H1 (cell line): Measurements from ENCODE around the gene MRPL28. TPM values are rescaled to one million over a fixed set of nuclear protein-coding genes. Genes with fewer than 3 reads are reported as not detected.

ENCODE experiments used
- CTCF ChIA-PET: fragments of 300-600 bp; sonication (Branson Sonifier 250); formaldehyde crosslinking; loops from one replicate; lab custom pipeline; 2021; ENCODE audit not compliant: partially characterized antibody; lab: Charles Lee
- POLR2A ChIA-PET: fragments of 300-600 bp; sonication (Branson Sonifier 250); formaldehyde crosslinking; loops from one replicate; lab custom pipeline; 2021; ENCODE audit warnings: inconsistent platforms; ENCODE audit not compliant: partially characterized antibody; lab: Charles Lee
- DNase-seq, 2 experiments: peaks; one replicate each; pipeline versions ENCODE4 v3.0.0 to v3.0.0-alpha.2; 2010 to 2022; ENCODE audit warnings: low spot score in 2 of 2, low read depth in 1 of 2, mixed read lengths in 1 of 2
- FAIRE-seq: peaks from 2 replicates; lab custom pipeline; 2011; peaks lifted over from hg19 to GRCh38; lab: Jason Lieb, UNC
- H2AFZ ChIP-seq: 2 replicates; pipeline ENCODE4 v1.8.1; 2012; ENCODE audit warnings: low read length, inconsistent platforms
- H2AK5ac ChIP-seq: 2 replicates; pipeline ENCODE4 v1.6.1; 2013; ENCODE audit warnings: low read depth, low read length
- H2BK120ac ChIP-seq: replicated peaks from 2 replicates; pipeline ENCODE3; 2013; ENCODE audit warnings: low read depth, low read length, inconsistent platforms
- H2BK12ac ChIP-seq: 2 replicates; pipeline ENCODE4 v1.6.1; 2013; ENCODE audit warnings: low read depth, low read length
- H2BK15ac ChIP-seq: 2 replicates; pipeline ENCODE4 v1.6.1; 2013; ENCODE audit warnings: low read length
- H2BK20ac ChIP-seq: 2 replicates; pipeline ENCODE4 v1.6.1; 2013; ENCODE audit warnings: low read length
- H2BK5ac ChIP-seq: 2 replicates; pipeline ENCODE4 v1.6.1; 2013; ENCODE audit warnings: low read depth, low read length
- H3K14ac ChIP-seq: 2 replicates; pipeline ENCODE4 v1.6.1; 2013; ENCODE audit warnings: inconsistent platforms; ENCODE audit not compliant: insufficient read length
- H3K18ac ChIP-seq: 2 replicates; pipeline ENCODE4 v1.6.1; 2013; ENCODE audit warnings: low read length; ENCODE audit errors: extremely low read depth
- H3K23ac ChIP-seq: 2 replicates; pipeline ENCODE4 v1.6.1; 2013; ENCODE audit warnings: inconsistent platforms; ENCODE audit not compliant: insufficient read length
- H3K23me2 ChIP-seq: 2 replicates; pipeline ENCODE4 v1.6.1; 2013; ENCODE audit warnings: low read depth, low read length
- H3K27ac ChIP-seq: 2 replicates; pipeline ENCODE4 v1.6.1; 2011; ENCODE audit warnings: low read depth, low read length, inconsistent platforms
- H3K27me3 ChIP-seq, 4 experiments: replicated peaks in 1 of 4; 1 replicate in 1 of 4; 2 replicates in 3 of 4; pipeline versions ENCODE4 v1.6.1 to v1.8.1; 2011 to 2013; ENCODE audit warnings: low read length in 3 of 4, mild to moderate bottlenecking in 3 of 4, inconsistent platforms in 2 of 4, mixed read lengths in 2 of 4, moderate library complexity in 1 of 4; ENCODE audit not compliant: control insufficient read depth in 3 of 4, insufficient read depth in 3 of 4; ENCODE audit errors: extremely low read depth in 1 of 4
- H3K36me3 ChIP-seq, 4 experiments: 2 replicates each; pipeline versions ENCODE4 v1.6.1 to v1.8.1; 2011 to 2013; ENCODE audit warnings: mild to moderate bottlenecking in 4 of 4, low read length in 3 of 4, moderate library complexity in 2 of 4, control low read depth in 1 of 4, inconsistent platforms in 1 of 4; ENCODE audit not compliant: insufficient read depth in 4 of 4, control insufficient read depth in 2 of 4
- H3K4ac ChIP-seq: replicated peaks from 2 replicates; pipeline ENCODE3; 2013; ENCODE audit warnings: low read length, low read depth, mixed read lengths, inconsistent platforms; ENCODE audit not compliant: insufficient read length
- H3K4me1 ChIP-seq, 4 experiments: replicated peaks in 1 of 4; 1 replicate in 1 of 4; 2 replicates in 3 of 4; pipeline versions ENCODE4 v1.6.1 to v1.8.1; 2011 to 2013; ENCODE audit warnings: low read length in 3 of 4, inconsistent platforms in 2 of 4, mixed read lengths in 1 of 4; ENCODE audit not compliant: insufficient read depth in 4 of 4, control insufficient read depth in 3 of 4
- H3K4me2 ChIP-seq, 2 experiments: 2 replicates each; pipeline versions ENCODE4 v1.6.1 to v1.8.1; 2011 to 2013; ENCODE audit warnings: low read depth in 2 of 2, low read length in 2 of 2, control low read depth in 1 of 2, inconsistent platforms in 1 of 2, mild to moderate bottlenecking in 1 of 2; ENCODE audit not compliant: insufficient read depth in 1 of 2
- H3K4me3 ChIP-seq, 4 experiments: fragments of 200-600, 300-600 bp in 1 of 4; sonication (generic), shearing (Covaris generic), sonication (Bioruptor Twin) in 1 of 4; 2 replicates each; pipeline versions ENCODE4 v1.5.1 to v1.8.1; 2011 to 2016; ENCODE audit warnings: low read length in 4 of 4, low read depth in 3 of 4, control low read depth in 2 of 4, inconsistent platforms in 2 of 4, mild to moderate bottlenecking in 2 of 4, mixed read lengths in 1 of 4, moderate library complexity in 1 of 4; ENCODE audit not compliant: insufficient read depth in 2 of 4; ENCODE audit errors: extremely low read depth in 1 of 4
- H3K56ac ChIP-seq: replicated peaks from 2 replicates; pipeline ENCODE3; 2013; ENCODE audit warnings: low read depth, mild to moderate bottlenecking, mixed read lengths, low read length, inconsistent platforms; ENCODE audit not compliant: insufficient read length
- H3K79me1 ChIP-seq: 2 replicates; pipeline ENCODE4 v1.6.1; 2013; ENCODE audit warnings: low read depth, low read length, control low read depth
- H3K79me2 ChIP-seq, 2 experiments: 2 replicates each; pipeline versions ENCODE4 v1.6.1 to v1.8.1; 2012 to 2013; ENCODE audit warnings: low read length in 2 of 2, mild to moderate bottlenecking in 2 of 2, inconsistent platforms in 1 of 2; ENCODE audit not compliant: insufficient read depth in 2 of 2, control insufficient read depth in 1 of 2
- H3K9ac ChIP-seq, 4 experiments: replicated peaks in 1 of 4; 1 replicate in 1 of 4; 2 replicates in 3 of 4; pipeline versions ENCODE4 v1.6.1 to v1.8.1; 2011 to 2013; ENCODE audit warnings: low read depth in 3 of 4, low read length in 3 of 4, control low read depth in 2 of 4, mild to moderate bottlenecking in 2 of 4, moderate library complexity in 2 of 4, inconsistent platforms in 1 of 4; ENCODE audit errors: extremely low read depth in 1 of 4
- H3K9me3 ChIP-seq, 2 experiments: 2 replicates each; pipeline versions ENCODE4 v1.6.1 to v1.8.1; 2012 to 2013; ENCODE audit warnings: mild to moderate bottlenecking in 2 of 2, moderate library complexity in 2 of 2, control low read depth in 1 of 2, inconsistent platforms in 1 of 2, low read depth in 1 of 2, low read length in 1 of 2, mixed read lengths in 1 of 2; ENCODE audit not compliant: insufficient read depth in 2 of 2
- H4K20me1 ChIP-seq, 2 experiments: replicated peaks in 1 of 2; 2 replicates each; pipeline versions ENCODE3 to v1.8.1; 2011 to 2013; ENCODE audit warnings: inconsistent platforms in 2 of 2, low read length in 2 of 2, mild to moderate bottlenecking in 1 of 2; ENCODE audit not compliant: insufficient read depth in 2 of 2, control insufficient read depth in 1 of 2
- H4K5ac ChIP-seq: 2 replicates; pipeline ENCODE4 v1.6.1; 2013; ENCODE audit warnings: low read length, low read depth, mixed read lengths, inconsistent platforms; ENCODE audit not compliant: insufficient read length
- H4K8ac ChIP-seq: 2 replicates; pipeline ENCODE4 v1.8.0; 2013; ENCODE audit warnings: mild to moderate bottlenecking, moderate library complexity, low read length, inconsistent platforms; ENCODE audit not compliant: insufficient read depth; ENCODE audit errors: extremely low read depth
- H4K91ac ChIP-seq: replicated peaks from 2 replicates; pipeline ENCODE3; 2013; ENCODE audit warnings: low read length, mixed read lengths, inconsistent platforms; ENCODE audit not compliant: insufficient read length
- CEBPB ChIP-seq: IDR thresholded peaks from 2 replicates; pipeline ENCODE4 v1.6.1; 2012; ENCODE audit warnings: low read depth, low read length
- EP300 ChIP-seq, 2 experiments: IDR thresholded peaks; 1 replicate in 1 of 2; 2 replicates in 1 of 2; pipeline ENCODE4 v1.6.1; 2011 to 2012; ENCODE audit warnings: low read depth in 2 of 2, low read length in 2 of 2, mild to moderate bottlenecking in 2 of 2, borderline replicate concordance in 1 of 2, inconsistent platforms in 1 of 2, moderate library complexity in 1 of 2
- WGBS, 2 experiments: shearing (Covaris generic) in 1 of 2; methylation state at CpG; one replicate each; pipeline versions ENCODE4 v1.1.6 to v1.1.7; 2013 to 2015; ENCODE audit warnings: low lambda C conversion rate in 2 of 2, mixed read lengths in 2 of 2, inconsistent platforms in 1 of 2, low coverage in 1 of 2, missing lambda C conversion rate in 1 of 2; ENCODE audit not compliant: insufficient replicate concordance in 2 of 2, insufficient coverage in 1 of 2, insufficient read length in 1 of 2; ENCODE audit errors: extremely low coverage in 1 of 2, missing lambda C conversion rate in 1 of 2; 5-methylcytosine and 5-hydroxymethylcytosine counted together
- polyA plus RNA-seq, 7 experiments: library from polyadenylated mRNA; depleted of rRNA in 3 of 7; stranded (reverse) in 5 of 7; unstranded in 2 of 7; fragments of >200 nt in 5 of 7; fragments of 200-250 nt in 2 of 7; gene quantifications; 1 replicate in 5 of 7; 2 replicates in 1 of 7; 4 replicates in 1 of 7; pipeline versions ENCODE4 v1.2.1 to v1.2.3, GENCODE V29; 2011 to 2013; ENCODE audit warnings: missing spikeins in 2 of 7, mixed read lengths in 2 of 7
- total RNA-seq: library from RNA; stranded (reverse); fragmentation: NEBNext Ultra II Directional; extraction: Animal tissue kit (Norgen Biotek cat#: 25700); gene quantifications from 2 replicates; pipeline ENCODE4 v1.2.1, GENCODE V29; 2021

The MRPL28 gene
- total and polyA plus RNA-seq, 2 of the 8 experiments (the other 6 are each of a cell fraction or from before 2014, with no cell fraction given) = 88.9 to 188 TPM

GRCh38 chr16:324451-325334 lies 45.6 kb downstream of the MRPL28 start:
- Histone ChIP-seq H3K9me3 (no peaks in the 10 kb centered on the region), H2BK15ac (no peak overlapping the region), H3K56ac (no peak overlapping the region), H3K27me3 (no peaks in the 10 kb centered on the region), H3K23ac (no peak overlapping the region), H3K14ac (no peak overlapping the region), H3K4me2 (no peak overlapping the region), H2AK5ac (no peak overlapping the region), H2BK12ac (no peak overlapping the region), H4K8ac (no peak overlapping the region; the same call in 1 of the 2 replicates), H2BK5ac (no peak overlapping the region; the same call in 1 of the 2 replicates), H3K27ac (no peak overlapping the region), H3K36me3 (no peaks in the 10 kb centered on the region), H3K79me1 (peaks cover 29% of the 10 kb centered on the region), H3K4ac (no peak overlapping the region), H3K9ac (no peak overlapping the region), H3K79me2 (peaks cover 0 to 71% of the 10 kb centered on the region in 2 experiments; a peak in 3 of 4 replicates), H4K5ac (no peak overlapping the region), H3K23me2 (no peaks in the 10 kb centered on the region; the same call in 1 of the 2 replicates), H2BK120ac (no peak overlapping the region), H3K4me3 (no peak overlapping the region), H4K20me1 (peaks cover 23 to 49% of the 10 kb centered on the region in 2 experiments), H4K91ac (no peak overlapping the region), H2AFZ (no peak overlapping the region), H3K4me1 (peaks cover 0 to 11% (median 6%) of the 10 kb centered on the region in 4 experiments; a peak in 6 of 7 replicates), H3K18ac (no peak overlapping the region), H2BK20ac (no peak overlapping the region)
- FAIRE-seq (no peak), DNase-seq (no peak)
- POLR2A ChIA-PET = interaction anchor here (1.8 kb wide), 1 partner anchor 27 kb away, joined by 6 read pairs; no protein-coding TSS in a partner anchor
- TF ChIP-seq EP300 (IDR thresholded peaks at IDR 0.05; ENCODE audit: borderline replicate concordance in 1 of 2, low read depth in 2 of 2, low read length in 2 of 2) (no peak), CEBPB (no peak)
- 84% methylated on average over 39 of the region's 55 CpGs; no CpG with 5 or more reads in 1 of the 2 experiments for WGBS, 2 experiments
- CTCF ChIA-PET = interaction anchor here (0.6 to 1.9 kb wide), 10 partner anchors 11 to 230 kb away, joined by 3 to 7 read pairs (median 4); partner anchors contain the start of gene ARHGDIG
